HepG2 (cell line): ENCODE measurements around the gene UBE2O. TPM values are rescaled to one million over a fixed set of nuclear protein-coding genes. Genes with fewer than 3 reads are reported as not detected.
A peak's percentile ranks its signal among the peaks of the same experiment; 100 is the strongest.

Experiments used
- AKAP8 ChIP-seq: sonication (generic); formaldehyde crosslinking; IDR thresholded peaks from 2 replicates; pipeline ENCODE4 v1.5.1; 2020; ENCODE audit warnings: mild to moderate bottlenecking, missing genetic modification reagents
- KAT2B ChIP-seq: fragments of 150-350 bp; IDR thresholded peaks from 2 replicates; pipeline ENCODE4 v1.6.1; 2014; ENCODE audit warnings: low read depth, low read length, borderline replicate concordance
- MTA1 ChIP-seq: sonication (generic); formaldehyde crosslinking; IDR thresholded peaks from 2 replicates; pipeline ENCODE4 v1.4.0; 2020; ENCODE audit warnings: missing genetic modification reagents, mild to moderate bottlenecking, borderline replicate concordance
- MYNN ChIP-seq: sonication (generic); formaldehyde crosslinking; IDR thresholded peaks from 2 replicates; pipeline ENCODE4 v1.4.0; 2020; ENCODE audit warnings: mild to moderate bottlenecking, low read depth, missing genetic modification reagents
- NAIF1 ChIP-seq: sonication (generic); formaldehyde crosslinking; IDR thresholded peaks from 2 replicates; pipeline ENCODE4 v1.5.0; 2020; ENCODE audit warnings: mild to moderate bottlenecking, missing genetic modification reagents, borderline replicate concordance
- NRL ChIP-seq: sonication (generic); formaldehyde crosslinking; IDR thresholded peaks from 2 replicates; pipeline ENCODE4 v1.5.0; 2020; ENCODE audit warnings: missing genetic modification reagents, mild to moderate bottlenecking, moderate library complexity, borderline replicate concordance
- POGZ ChIP-seq: sonication (generic); formaldehyde crosslinking; IDR thresholded peaks from 2 replicates; pipeline ENCODE4 v1.4.0; 2020; ENCODE audit warnings: mild to moderate bottlenecking, missing genetic modification reagents
- RARA ChIP-seq: IDR thresholded peaks from 2 replicates; pipeline ENCODE4 v1.6.1; 2016; ENCODE audit warnings: missing genetic modification reagents, missing compliant biosample characterization
- RFXAP ChIP-seq: sonication (generic); formaldehyde crosslinking; IDR thresholded peaks from 2 replicates; pipeline ENCODE4 v1.4.0; 2020; ENCODE audit warnings: missing genetic modification reagents, borderline replicate concordance
- SP2 ChIP-seq: sonication (generic); formaldehyde crosslinking; IDR thresholded peaks from 2 replicates; pipeline ENCODE4 v1.5.1; 2020; ENCODE audit warnings: mild to moderate bottlenecking, missing genetic modification reagents
- SPEN ChIP-seq: sonication (generic); formaldehyde crosslinking; IDR thresholded peaks from 2 replicates; pipeline ENCODE4 v1.5.1; 2020; ENCODE audit warnings: low read depth, mild to moderate bottlenecking, missing genetic modification reagents
- STAG1 ChIP-seq: sonication (generic); formaldehyde crosslinking; IDR thresholded peaks from 2 replicates; pipeline ENCODE4 v1.4.0; 2020; ENCODE audit warnings: missing genetic modification reagents
- YEATS2 ChIP-seq: sonication (generic); formaldehyde crosslinking; IDR thresholded peaks from 2 replicates; pipeline ENCODE4 v1.4.0; 2020; ENCODE audit warnings: missing genetic modification reagents, borderline replicate concordance
- ZBTB3 ChIP-seq: sonication (generic); formaldehyde crosslinking; IDR thresholded peaks from 2 replicates; pipeline ENCODE4 v1.4.0; 2020; ENCODE audit warnings: low read depth, mild to moderate bottlenecking, moderate library complexity, missing genetic modification reagents, borderline replicate concordance
- ZHX2 ChIP-seq, 2 experiments: sonication (generic) in 1 of 2; formaldehyde crosslinking in 1 of 2; IDR thresholded peaks; 2 replicates each; pipeline versions ENCODE4 v1.6.1 to v1.9.0; 2014 to 2022; ENCODE audit warnings: antibody characterized with exemption in 1 of 2, borderline replicate concordance in 1 of 2, inconsistent platforms in 1 of 2, low read depth in 1 of 2, missing genetic modification reagents in 1 of 2
- ZNF383 ChIP-seq: sonication (generic); formaldehyde crosslinking; IDR thresholded peaks from 2 replicates; pipeline ENCODE4 v1.4.0; 2020; ENCODE audit warnings: missing genetic modification reagents, mild to moderate bottlenecking, borderline replicate concordance
- ZNF569 ChIP-seq: sonication (generic); formaldehyde crosslinking; IDR thresholded peaks from 2 replicates; pipeline ENCODE4 v1.5.0; 2020; ENCODE audit warnings: mild to moderate bottlenecking, missing genetic modification reagents, moderate library complexity, borderline replicate concordance
- ZNF609 ChIP-seq: sonication (generic); formaldehyde crosslinking; IDR thresholded peaks from 2 replicates; pipeline ENCODE4 v1.4.0; 2020; ENCODE audit warnings: mild to moderate bottlenecking, missing genetic modification reagents, borderline replicate concordance
- ZNF772 ChIP-seq: sonication (generic); formaldehyde crosslinking; IDR thresholded peaks from 2 replicates; pipeline ENCODE4 v1.5.0; 2020; ENCODE audit warnings: mild to moderate bottlenecking, missing genetic modification reagents
- ZNF780A ChIP-seq: sonication (generic); formaldehyde crosslinking; IDR thresholded peaks from 2 replicates; pipeline ENCODE4 v1.8.0; 2022; ENCODE audit warnings: mild to moderate bottlenecking, missing genetic modification reagents, moderate library complexity
- polyA plus RNA-seq, 8 experiments: library from polyadenylated mRNA; depleted of rRNA in 3 of 8; stranded (reverse) in 7 of 8; unstranded in 1 of 8; fragments of >200 nt; fragmentation: Illumina TruSeq in 4 of 8; extraction: Trizol in 4 of 8; gene quantifications; 2 replicates each; pipeline versions ENCODE4 v1.2.1 to v1.2.3, GENCODE V29; 2011 to 2016; ENCODE audit warnings: low read depth in 4 of 8, missing spikeins in 1 of 8, mixed read lengths in 1 of 8; ENCODE audit not compliant: insufficient read depth in 1 of 8
- total RNA-seq, 5 experiments: library from RNA; depleted of rRNA; stranded (reverse); fragments of >200 nt; fragmentation: Illumina TruSeq; extraction: Trizol; gene quantifications; 2 replicates each; pipeline ENCODE4 v1.2.3, GENCODE V29; 2016; ENCODE audit warnings: low read depth in 1 of 5

UBE2O gene
- total and polyA plus RNA-seq, 2 of the 13 experiments (the other 11 are each of a cell fraction or from before 2014, with no cell fraction given), result 21.5 to 23.5 TPM

- TF ChIP-seq ZNF609 (CRISPR knock-in tag) (no peak), KAT2B (no peak), AKAP8 (CRISPR knock-in tag) (no peak), STAG1 (no peak), SPEN (no peak), ZHX2 (IDR thresholded peaks at IDR 0.05; ENCODE audit: low read depth) (no peak), ZHX2 (CRISPR knock-in tag; IDR thresholded peaks at IDR 0.05; ENCODE audit: borderline replicate concordance) (no peak), ZNF772 (CRISPR knock-in tag) (no peak), ZNF569 (no peak), MYNN (CRISPR knock-in tag) (no peak), SP2 (no peak), ZNF383 (CRISPR knock-in tag) (no peak), MTA1 (0 out of 2 replicates have a peak, but pooled peaks have one; percentile 7), ZBTB3 (CRISPR knock-in tag) (no peak), NAIF1 (CRISPR knock-in tag) (no peak), NRL (CRISPR knock-in tag) (0 out of 2 replicates have a peak, but pooled peaks have one; percentile 12), RARA (no peak), ZNF780A (0 out of 2 replicates have a peak, but pooled peaks have one; percentile 30), YEATS2 (CRISPR knock-in tag) (0 out of 2 replicates have a peak, but pooled peaks have one; percentile 10), RFXAP (CRISPR knock-in tag) (0 out of 2 replicates have a peak, but pooled peaks have one; percentile 28), POGZ (no peak)
These were observed 73.7 kb downstream of the UBE2O start (continued) for GRCh38 chr17:76379275-76379641.
